DMS114 treated with DMSO at 0.1 percent for 48 hours (cell line): ENCODE results near the gene RBBP5.

Experiments
- DNase-seq: peaks from one replicate; lab custom pipeline; 2025; ENCODE audit not compliant: unreplicated experiment; lab: John Stamatoyannopoulos, UW

The RBBP5 gene

DNA sequence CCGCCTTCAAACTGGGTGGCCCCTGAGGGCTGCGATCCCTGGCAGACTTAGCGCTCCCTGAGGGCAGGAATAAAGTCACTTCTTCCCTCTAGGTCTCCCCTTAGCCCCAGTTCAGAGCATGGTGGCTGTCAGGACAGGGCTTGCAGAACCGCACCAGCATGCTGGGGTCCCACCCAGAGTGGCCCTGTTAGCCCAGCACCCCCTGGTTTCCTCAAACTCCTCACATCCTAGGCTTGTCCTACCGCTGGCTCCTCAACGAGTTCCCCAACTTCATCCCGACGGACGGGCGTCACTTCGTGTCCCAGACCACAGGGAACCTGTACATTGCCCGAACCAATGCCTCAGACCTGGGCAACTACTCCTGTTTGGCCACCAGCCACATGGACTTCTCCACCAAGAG, 62.9 kb downstream of the RBBP5 start:
- no peak for DNase-seq

DNA sequence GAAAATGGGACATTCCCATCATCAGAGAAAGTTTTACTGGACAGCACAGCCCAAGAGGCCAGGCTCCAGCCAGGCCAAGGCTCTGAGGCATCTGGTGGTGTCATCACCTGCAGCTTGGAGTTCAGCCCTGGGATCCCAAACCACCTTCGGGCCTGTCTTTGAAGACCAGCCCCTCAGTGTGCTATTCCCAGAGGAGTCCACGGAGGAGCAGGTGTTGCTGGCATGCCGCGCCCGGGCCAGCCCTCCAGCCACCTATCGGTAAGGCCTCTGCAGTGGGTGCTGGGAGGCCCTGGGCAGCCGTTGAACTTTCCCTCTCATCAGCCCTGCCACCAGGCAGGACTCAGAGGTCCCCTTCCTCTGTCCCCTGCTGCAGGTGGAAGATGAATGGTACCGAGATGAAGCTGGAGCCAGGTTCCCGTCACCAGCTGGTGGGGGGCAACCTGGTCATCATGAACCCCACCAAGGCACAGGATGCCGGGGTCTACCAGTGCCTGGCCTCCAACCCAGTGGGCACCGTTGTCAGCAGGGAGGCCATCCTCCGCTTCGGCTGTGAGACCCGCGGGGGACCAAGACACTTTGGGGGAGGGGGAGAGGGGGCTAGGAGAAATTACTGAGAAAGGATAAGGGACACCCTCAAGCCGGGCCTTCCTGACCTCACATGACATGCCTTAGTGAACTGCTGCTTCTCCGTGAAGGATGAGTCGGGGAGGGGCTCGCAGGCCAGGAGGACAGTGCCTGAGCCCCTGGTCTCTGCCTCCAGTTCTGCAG, 63.8 kb downstream of the RBBP5 start:
- DNase-seq: no peak

DNA sequence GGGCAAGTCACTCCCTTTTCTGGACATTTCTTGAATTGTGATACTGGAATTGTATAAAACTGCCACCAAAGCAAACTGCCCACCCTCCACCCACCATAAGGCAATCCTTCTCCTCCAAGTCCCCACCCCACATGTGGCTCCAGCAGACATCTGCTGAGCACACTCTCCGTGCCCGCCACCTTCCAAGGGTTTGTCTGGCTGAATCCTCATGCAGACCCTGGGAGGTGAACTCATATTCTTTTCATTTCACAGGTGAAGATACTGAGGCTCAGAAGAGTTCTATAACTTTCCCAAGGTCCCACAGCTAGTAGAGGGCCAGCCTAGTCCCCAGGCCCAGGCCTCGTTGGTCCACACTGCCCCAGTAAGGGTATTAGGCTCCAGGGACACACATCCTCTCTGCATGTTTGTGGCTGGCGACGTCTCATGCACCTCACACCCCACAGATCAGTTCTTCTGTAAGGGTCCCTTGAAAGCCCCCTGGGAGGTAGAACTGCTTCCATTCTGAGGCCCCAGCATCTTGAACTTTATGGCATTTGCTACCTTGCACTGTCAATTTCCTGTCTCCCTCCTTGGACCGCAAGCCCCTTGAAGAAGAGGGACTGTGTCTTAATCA, 64.7 kb downstream of the RBBP5 start:
- DNase-seq: no peak

DNA sequence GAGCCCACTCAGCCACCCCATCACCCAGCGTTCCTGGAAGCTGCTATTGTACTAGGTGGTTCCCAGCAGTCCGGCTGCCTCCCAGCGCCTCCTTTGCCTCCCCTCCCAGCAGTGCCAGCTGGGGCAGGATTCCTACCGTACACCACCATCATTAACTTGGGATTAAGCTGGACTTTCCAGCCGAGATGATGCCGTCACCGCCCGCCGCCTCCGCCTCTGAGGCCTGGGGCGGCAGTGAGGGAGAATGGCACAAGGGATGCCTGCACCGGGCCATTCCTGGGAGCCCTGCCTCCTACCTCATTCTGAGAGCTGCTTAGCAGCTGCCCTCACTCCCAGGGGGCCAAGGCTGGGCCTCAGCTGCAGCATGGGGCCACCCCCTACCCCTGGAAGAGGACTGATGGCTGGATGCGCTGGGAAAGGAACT, 65.6 kb downstream of the RBBP5 start:
- no peak for DNase-seq

DNA sequence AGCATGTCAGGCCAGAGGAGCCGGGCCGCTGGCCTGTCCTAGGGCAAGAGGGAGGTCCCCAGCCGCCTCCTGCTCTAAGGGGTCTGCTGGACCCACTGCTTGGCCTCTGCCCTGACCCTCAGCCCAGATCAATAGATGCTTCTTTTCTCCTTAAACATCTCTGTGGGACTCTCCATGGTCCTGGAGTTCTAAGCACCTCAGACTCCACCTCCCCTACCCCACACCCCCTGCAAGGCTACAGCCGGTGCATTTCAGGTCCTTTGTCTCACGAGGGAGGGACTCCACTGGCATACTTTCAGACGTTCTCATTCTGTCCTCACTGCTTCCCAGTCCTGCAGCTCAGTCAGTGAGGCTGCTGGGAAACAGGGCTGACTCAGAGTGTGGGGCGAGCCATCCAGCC, 67.8 kb downstream of the RBBP5 start:
- DNase-seq: no peak

DNA sequence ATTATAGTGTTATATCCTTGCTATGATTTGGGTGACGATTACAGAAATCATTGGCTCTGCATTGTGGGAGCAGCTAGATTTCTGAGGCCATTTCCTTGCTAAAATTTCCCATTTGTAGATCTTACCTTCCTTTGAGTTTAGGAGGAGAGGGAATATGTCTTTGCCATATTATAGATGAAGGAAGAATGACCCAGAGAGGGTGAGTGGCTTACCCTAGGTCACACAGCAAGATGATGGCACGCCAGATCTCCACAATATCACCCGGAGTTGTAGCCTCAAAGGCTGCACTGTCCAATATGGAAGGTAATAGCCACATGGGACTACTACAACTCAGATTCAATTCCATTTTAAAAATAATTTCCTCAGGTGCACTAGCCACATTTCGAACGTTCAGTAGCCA, 68.5 kb downstream of the RBBP5 start:
- DNase-seq: no peak

DNA sequence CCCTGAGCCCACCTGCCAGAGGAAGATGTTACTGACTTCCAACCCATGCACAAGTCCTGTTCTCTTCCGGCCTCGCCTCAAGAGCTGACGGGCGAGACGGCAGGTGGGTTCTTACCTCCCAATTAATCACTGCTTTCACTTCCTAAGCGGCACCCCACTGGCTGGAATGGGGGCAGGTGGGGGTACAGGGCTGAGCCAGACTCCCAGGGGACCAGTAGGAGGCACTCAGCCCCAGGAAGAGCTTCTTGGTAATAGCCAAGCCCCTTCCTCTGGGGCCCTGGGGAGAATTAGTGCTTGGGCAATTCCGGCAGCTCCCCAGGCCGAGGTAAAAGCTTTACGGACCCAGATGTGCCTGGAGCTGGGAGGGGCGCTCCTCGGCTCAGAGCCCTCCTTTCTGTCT, 69.1 kb downstream of the RBBP5 start:
- DNase-seq: no peak

DNA sequence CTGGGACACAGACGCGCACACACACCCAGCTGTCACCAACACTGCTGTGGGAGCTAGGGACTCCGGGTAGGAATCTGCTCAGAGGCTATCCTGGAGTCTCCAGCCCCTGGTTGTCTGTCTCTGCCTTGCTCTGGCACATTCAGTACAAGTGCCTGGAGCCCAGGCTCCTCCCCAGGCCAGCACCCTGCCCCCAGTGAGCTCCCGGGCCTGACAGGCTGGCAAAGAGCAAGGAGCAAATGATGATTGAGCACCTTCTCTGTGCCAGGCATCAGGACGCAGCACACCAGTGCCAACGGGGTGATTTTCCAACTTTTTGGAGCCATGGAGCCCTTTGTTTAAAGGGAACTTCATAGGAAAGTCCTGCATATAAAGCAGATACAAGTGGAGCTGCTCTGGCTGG, 72.3 kb downstream of the RBBP5 start:
- no peak for DNase-seq

DNA sequence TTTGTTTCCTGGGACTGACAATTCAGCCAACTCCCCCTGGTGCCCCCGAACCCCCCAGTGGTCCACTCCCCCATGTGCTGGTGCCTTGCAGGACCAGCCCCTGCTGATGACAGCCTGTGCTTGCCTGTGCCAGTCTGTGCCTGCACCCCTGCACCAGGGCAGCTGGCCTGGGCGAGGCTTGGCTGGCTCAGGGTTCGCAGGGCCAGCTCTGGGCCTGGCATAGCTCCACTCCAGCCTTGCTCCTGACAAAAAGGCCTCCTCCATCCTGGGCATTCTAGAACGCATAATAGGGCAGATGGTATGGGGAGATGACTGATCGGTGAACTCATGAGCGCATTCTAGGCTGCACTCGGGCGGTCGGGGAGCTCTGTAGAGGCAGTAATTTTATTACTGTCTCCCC, 73.4 kb downstream of the RBBP5 start:
- no peak for DNase-seq

DNA sequence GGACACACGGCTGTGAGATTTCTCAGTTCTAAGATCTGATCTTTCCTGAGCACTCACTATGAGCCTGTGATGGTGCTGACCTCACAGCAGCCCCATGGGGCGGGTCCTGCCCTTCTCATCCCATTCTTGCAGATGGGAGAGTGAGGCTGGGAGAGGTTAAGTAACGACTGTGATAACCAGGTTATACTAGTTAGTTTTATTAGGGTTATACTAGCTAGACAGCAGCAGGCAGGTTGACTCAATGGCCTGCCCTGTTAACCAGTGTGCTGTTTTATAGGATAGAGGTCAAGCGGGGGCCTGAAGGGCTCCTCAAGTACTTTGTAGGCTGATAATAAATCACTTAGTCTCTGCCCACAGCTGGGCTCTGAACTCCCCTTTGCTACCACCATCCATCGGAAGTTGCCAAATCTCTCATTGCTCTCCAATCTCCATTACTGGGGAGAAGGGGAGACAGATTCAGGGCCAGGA, 74.0 kb downstream of the RBBP5 start:
- no peak for DNase-seq

DNA sequence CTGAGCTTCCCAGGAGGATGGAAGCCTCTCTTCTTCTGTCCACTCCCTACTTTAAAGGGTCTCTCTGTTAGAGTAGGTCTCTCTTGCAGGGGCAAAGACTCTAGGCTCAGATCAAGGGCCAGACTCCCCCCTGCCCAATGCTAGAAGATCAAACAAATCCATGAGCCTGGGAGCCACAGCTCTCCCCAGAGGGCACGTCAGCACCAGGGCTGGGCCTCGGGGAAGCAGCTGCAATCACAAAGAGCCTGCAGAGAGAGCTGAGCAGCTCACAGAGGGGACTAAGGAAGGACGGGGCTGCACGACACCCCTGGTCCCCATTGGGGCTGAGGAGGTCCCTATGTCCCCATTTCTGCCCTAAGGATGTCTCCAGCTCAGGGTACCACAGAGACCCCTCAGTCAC, 74.9 kb downstream of the RBBP5 start:
- DNase-seq: no peak

DNA sequence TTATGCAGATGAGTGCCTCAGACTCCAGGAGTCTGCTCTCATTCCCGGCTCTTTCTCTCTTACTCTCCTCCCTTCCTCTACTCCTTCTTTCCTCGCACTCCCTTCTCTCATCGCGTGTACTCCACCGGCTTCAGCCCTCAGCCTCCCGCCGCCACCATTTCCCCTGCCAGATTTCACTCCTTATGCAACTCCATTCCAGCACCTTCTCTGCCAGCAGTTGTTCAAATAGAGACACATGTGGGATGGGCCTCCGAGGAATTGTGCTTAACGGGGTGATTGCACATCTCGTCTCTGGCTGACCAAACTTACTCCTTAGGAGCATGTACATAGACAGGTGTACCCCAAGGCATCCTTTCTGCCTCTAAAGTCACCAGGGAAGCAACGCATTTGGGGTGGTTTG, 76.6 kb downstream of the RBBP5 start:
- DNase-seq: no peak

DNA sequence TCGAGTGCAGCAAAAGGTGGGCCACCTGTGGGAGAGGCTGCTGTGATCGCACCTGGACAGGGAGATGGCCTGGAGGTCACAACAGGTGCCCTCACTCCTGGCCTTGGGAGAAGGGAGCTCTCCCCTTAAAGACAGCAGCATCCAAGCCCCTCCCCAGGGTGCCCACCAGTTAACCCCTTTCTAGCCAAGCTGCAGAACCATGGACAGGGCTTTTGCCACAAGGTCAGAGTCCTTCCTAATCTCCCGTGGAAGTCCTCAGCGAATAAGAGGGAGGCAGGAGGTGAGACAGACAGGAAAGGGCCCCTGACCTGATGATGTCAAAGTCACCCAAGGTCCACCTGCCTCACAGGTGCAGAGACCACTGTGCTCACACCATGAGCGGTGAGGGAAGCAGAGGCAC, 77.0 kb downstream of the RBBP5 start:
- no peak for DNase-seq

DNA sequence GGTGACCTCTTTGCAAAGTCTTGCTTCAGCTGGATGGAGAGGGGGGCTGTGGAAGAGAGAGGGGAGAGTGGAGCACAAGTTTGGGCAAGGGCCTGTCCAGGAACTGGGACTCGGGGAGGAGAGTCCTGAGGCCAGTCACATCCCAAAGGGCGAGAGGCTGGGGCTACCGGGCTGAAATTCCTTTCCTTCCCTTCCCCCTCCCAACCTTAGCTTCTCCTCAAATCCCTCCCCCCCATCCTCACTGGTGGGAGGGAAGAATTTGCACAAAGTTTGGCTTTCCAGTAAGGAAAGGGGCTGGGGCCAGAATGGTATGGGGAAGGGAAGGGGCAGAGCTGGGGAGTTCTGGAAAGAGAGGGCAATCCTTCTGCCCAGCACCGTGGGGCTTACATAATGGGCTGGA, 77.9 kb downstream of the RBBP5 start:
- DNase-seq: no peak

DNA sequence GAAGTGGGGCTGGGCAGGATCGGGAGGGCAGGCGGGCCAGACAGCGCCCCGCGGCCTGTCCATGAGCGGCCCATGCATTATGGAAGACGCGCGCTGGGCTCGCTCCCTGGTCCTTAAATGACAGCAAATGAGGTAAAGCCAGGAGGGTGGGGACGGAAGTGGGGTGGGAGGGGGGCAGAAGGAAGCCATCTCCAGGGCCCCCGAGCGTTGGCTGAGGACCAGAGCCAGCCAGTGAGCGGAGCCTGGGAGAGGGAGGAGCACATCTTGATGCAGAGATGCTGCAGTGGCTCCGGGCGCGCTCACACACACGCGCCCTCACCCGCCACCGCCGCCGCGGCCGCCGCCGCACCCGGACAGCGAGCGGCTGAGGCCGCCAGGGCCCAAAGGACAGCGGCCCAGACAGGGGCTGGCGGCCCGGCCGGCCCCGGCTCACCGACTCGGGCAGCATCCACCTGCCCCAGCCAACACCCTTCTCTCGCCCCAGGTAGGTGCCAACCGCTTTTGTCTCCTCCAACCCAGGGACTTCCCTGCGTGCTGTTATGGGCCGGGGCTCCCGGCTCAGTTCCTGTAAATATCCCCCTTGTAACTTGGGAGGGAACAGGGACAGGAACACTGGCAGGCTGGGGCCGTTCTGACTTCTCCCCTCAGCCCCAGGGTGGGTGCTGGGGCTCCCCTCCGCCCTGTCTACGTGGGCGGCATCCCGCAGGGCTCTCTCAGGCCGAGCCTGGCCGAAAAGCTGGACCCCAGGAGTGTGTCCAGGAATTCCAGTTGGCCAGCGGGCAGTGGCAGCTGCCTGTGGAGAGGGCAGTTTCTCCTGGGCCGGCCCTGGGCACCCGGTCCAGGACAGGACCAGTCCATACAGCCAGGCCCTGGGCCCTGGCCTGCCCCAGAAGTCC, 78.6 kb downstream of the RBBP5 start, which contains the start of gene CNTN2:
Gene CNTN2, plus strand, starts transcription at position 302 of the 896 bp plus-strand sequence. CDS start 9,974 bp downstream, outside the sequence.
- DNase-seq: no peak

DNA sequence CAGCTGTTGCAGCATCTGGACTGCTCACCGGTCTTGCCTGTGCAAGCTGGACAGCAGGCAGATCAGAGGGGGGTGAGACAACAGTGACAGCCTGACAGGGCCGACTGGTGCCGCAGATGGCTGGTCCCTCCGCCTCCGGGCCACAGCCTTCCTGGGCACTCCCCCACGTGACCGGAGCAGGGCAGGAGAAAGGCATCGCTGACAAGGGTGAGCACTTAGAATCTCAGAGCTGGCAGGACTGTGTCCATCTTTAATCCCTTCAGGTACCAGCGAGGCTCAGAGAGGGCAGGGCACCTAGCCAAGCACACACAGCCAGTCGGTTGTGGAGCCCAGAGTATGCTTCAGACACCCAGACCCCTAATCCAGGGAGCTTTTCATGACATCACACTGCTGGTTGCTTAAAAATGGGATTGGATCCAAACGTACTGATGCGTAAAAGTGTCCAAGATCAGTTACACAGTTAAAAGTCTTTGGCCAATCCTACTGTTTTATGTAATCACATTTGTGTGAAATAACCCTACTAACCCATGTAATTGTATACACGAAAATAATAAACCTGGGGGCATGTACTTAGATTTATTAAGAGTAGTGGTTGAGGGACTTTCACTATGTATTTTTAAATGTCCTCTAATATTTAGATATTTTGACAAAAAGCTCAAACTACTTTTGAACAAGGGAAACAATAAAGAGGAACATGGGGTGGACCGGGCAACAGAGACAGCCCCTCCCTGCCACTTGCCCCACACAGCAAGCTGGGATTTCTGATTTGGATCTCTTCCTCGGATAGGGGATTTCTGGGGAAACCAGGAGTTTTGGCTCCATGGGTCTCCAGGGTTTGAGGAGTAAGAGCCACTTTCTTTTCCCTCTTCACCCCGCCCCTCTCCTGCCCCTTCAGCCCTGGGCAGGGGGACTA, 79.5 kb downstream of the RBBP5 start:
- no peak for DNase-seq

DNA sequence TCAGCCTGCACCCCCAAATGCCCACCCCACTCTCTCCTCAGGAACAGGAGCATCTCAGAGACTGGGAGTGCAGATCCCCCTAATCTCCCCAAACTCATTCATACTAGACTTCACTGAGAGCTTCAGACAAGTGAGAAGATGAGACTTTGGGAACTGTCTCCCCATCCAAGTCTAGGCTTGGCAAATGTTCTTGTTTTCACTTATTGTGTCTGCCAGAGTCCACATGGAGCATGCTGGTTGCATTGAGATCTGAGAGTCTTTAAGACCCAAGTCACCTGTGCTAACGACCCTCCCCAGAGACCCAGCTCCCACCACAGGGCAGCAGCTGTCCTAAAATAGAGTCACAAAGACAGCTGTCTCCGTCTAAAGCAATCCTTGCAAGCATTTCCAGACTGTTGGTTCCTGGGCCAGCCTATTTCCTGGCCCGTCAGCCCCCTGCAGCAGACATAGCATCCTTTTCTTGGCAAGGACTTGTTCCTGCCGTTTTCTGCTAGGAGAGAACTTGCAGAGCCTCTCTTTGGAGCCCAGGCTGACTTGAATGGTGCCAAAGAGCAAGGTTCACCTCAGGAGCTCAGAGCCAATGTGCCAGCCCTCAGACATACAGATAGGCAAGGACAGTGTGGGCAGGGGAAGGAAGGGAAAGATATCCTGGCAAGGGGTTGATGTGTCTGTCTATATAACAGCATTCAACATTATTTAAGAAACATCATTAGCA, 80.6 kb downstream of the RBBP5 start:
- DNase-seq: no peak

DNA sequence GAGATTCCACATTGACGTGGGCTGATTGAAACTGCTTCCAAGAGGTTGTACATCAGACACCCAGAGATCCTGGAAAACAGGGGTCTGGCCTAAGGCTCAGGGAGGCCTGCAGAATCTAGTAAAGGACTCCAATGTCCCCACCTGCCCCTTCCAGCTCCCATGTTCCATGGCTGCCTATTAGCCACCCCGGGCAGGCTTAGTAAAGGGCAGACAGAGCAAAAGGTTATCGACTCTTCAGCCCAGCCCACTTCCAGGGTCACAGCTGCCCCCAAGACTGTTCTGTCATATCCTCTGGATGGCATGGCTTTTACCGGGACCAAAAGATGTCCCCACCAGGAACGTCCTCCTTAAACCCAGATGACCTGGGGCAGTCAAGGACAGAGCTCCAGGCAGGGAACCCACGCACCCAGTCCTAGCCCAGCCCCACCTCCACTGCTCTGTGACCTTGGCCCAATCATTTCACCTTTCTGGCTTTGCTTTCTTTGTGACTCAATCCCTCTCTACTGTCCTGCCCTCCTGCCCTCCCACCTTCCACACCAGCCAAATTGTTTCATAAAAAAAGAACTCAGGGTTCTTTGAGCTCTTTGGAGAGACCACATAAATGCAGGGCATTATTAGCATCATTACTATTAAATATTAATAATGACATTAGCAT, 83.5 kb downstream of the RBBP5 start:
- no peak for DNase-seq

DNA sequence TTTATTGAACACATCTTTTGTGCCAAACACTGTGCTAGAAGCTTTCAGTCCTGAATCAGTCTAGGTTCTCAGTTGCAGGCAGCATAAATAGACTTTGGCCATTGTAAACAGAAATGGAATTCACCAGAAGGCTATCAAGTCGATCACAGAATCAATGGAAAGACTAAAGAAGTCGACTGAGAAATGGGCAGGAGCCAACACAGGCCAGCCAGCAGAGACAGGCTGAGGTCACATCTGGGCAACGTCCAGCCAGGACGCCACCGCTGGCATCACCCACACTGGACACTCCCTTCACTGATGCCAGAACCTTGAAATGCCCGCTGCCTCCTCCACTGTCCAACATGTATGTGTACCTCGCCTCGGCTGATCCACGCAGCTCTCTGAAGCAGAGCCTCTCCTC, 84.2 kb downstream of the RBBP5 start:
- DNase-seq: no peak
